ENCODE measurements around the gene HSBP1L1. TPM values are rescaled to one million over a fixed set of nuclear protein-coding genes. Genes with fewer than 3 reads are reported as not detected.
A peak's percentile ranks its signal among the peaks of the same experiment; 100 is the strongest.

The HSBP1L1 gene
- total RNA-seq, 1 donor from 2014 or later: 28.2 TPM

- Histone ChIP-seq H3K4me3 (ENCODE audit: low read depth, low read length) (peak overlapping the region; percentile 87), H3K36me3 (ENCODE audit: control insufficient read depth, insufficient read depth, low read length) (peaks cover 2% of the 10 kb centered on the region), H3K27me3 (ENCODE audit: control insufficient read depth, insufficient read depth, low read length) (no peaks in the 10 kb centered on the region)
- DNase-seq (ENCODE audit: low read depth) (no peak), FAIRE-seq (no peak)
- TF ChIP-seq, protein P1, sequence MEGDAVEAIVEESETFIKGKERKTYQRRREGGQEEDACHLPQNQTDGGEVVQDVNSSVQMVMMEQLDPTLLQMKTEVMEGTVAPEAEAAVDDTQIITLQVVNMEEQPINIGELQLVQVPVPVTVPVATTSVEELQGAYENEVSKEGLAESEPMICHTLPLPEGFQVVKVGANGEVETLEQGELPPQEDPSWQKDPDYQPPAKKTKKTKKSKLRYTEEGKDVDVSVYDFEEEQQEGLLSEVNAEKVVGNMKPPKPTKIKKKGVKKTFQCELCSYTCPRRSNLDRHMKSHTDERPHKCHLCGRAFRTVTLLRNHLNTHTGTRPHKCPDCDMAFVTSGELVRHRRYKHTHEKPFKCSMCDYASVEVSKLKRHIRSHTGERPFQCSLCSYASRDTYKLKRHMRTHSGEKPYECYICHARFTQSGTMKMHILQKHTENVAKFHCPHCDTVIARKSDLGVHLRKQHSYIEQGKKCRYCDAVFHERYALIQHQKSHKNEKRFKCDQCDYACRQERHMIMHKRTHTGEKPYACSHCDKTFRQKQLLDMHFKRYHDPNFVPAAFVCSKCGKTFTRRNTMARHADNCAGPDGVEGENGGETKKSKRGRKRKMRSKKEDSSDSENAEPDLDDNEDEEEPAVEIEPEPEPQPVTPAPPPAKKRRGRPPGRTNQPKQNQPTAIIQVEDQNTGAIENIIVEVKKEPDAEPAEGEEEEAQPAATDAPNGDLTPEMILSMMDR (IDR thresholded peaks at IDR 0.05; ENCODE audit: insufficient read depth, low read length, severe bottlenecking): no peak
Observed at GRCh38 chr18:79963658-79964329, 649 bp upstream of the HSBP1L1 start.

GRCh38 chr18:79965119-79965902 lies 868 bp downstream of the HSBP1L1 start:
- TF ChIP-seq, protein P1 (IDR thresholded peaks at IDR 0.05; ENCODE audit: insufficient read depth, low read length, severe bottlenecking): no peak
- Histone ChIP-seq H3K4me3 (ENCODE audit: low read depth, low read length) (peak overlapping the region; percentile 87), H3K36me3 (ENCODE audit: control insufficient read depth, insufficient read depth, low read length) (peaks cover 4% of the 10 kb centered on the region), H3K27me3 (ENCODE audit: control insufficient read depth, insufficient read depth, low read length) (no peaks in the 10 kb centered on the region)
- DNase-seq (ENCODE audit: low read depth) (peak; percentile 79), FAIRE-seq (peak; percentile 18)

- FAIRE-seq (no peak), DNase-seq (ENCODE audit: low read depth) (no peak)
- Histone ChIP-seq H3K4me3 (ENCODE audit: low read depth, low read length) (no peak overlapping the region), H3K27me3 (ENCODE audit: control insufficient read depth, insufficient read depth, low read length) (no peaks in the 10 kb centered on the region), H3K36me3 (ENCODE audit: control insufficient read depth, insufficient read depth, low read length) (peaks cover 11% of the 10 kb centered on the region)
- TF ChIP-seq, protein P1 (IDR thresholded peaks at IDR 0.05; ENCODE audit: insufficient read depth, low read length, severe bottlenecking): no peak
Observed at GRCh38 chr18:79970419-79971133, 6.1 kb downstream of the HSBP1L1 start.

- TF ChIP-seq, protein P1 (IDR thresholded peaks at IDR 0.05; ENCODE audit: insufficient read depth, low read length, severe bottlenecking): no peak
- DNase-seq (ENCODE audit: low read depth) (no peak), FAIRE-seq (peak; percentile 43)
- H3K4me3 ChIP-seq (ENCODE audit: low read depth, low read length): no peak overlapping the region
- H3K36me3 ChIP-seq (ENCODE audit: control insufficient read depth, insufficient read depth, low read length): peaks cover 11% of the 10 kb centered on the region
- no peaks in the 10 kb centered on the region for H3K27me3 ChIP-seq (ENCODE audit: control insufficient read depth, insufficient read depth, low read length)
Observed at GRCh38 chr18:79971211-79971952, 6.9 kb downstream of the HSBP1L1 start.

- no peak overlapping the region for H3K4me3 ChIP-seq (ENCODE audit: low read depth, low read length)
- DNase-seq (ENCODE audit: low read depth): no peak
- TF ChIP-seq, protein P1 (IDR thresholded peaks at IDR 0.05; ENCODE audit: insufficient read depth, low read length, severe bottlenecking): no peak
- no peak for FAIRE-seq
- H3K36me3 ChIP-seq (ENCODE audit: control insufficient read depth, insufficient read depth, low read length): peaks cover 11% of the 10 kb centered on the region
- no peaks in the 10 kb centered on the region for H3K27me3 ChIP-seq (ENCODE audit: control insufficient read depth, insufficient read depth, low read length)
Observed at GRCh38 chr18:79971986-79972385, 7.5 kb downstream of the HSBP1L1 start.

Data from bronchial epithelial cell (primary cell).